H1 (cell line): ENCODE results near the gene RSRC2. TPM values are rescaled to one million over a fixed set of nuclear protein-coding genes. Genes with fewer than 3 reads are reported as not detected.

Experiments used
- CTCF ChIA-PET: fragments of 300-600 bp; sonication (Branson Sonifier 250); formaldehyde crosslinking; loops from one replicate; lab custom pipeline; 2021; ENCODE audit not compliant: partially characterized antibody; lab: Charles Lee
- POLR2A ChIA-PET: fragments of 300-600 bp; sonication (Branson Sonifier 250); formaldehyde crosslinking; loops from one replicate; lab custom pipeline; 2021; ENCODE audit warnings: inconsistent platforms; ENCODE audit not compliant: partially characterized antibody; lab: Charles Lee
- DNase-seq, 2 experiments: peaks; one replicate each; pipeline versions ENCODE4 v3.0.0 to v3.0.0-alpha.2; 2010 to 2022; ENCODE audit warnings: low spot score in 2 of 2, low read depth in 1 of 2, mixed read lengths in 1 of 2
- FAIRE-seq: peaks from 2 replicates; lab custom pipeline; 2011; peaks lifted over from hg19 to GRCh38; lab: Jason Lieb, UNC
- H2AFZ ChIP-seq: 2 replicates; pipeline ENCODE4 v1.8.1; 2012; ENCODE audit warnings: low read length, inconsistent platforms
- H2AK5ac ChIP-seq: 2 replicates; pipeline ENCODE4 v1.6.1; 2013; ENCODE audit warnings: low read depth, low read length
- H2BK120ac ChIP-seq: replicated peaks from 2 replicates; pipeline ENCODE3; 2013; ENCODE audit warnings: low read depth, low read length, inconsistent platforms
- H2BK12ac ChIP-seq: 2 replicates; pipeline ENCODE4 v1.6.1; 2013; ENCODE audit warnings: low read depth, low read length
- H2BK15ac ChIP-seq: 2 replicates; pipeline ENCODE4 v1.6.1; 2013; ENCODE audit warnings: low read length
- H2BK20ac ChIP-seq: 2 replicates; pipeline ENCODE4 v1.6.1; 2013; ENCODE audit warnings: low read length
- H2BK5ac ChIP-seq: 2 replicates; pipeline ENCODE4 v1.6.1; 2013; ENCODE audit warnings: low read depth, low read length
- H3K14ac ChIP-seq: 2 replicates; pipeline ENCODE4 v1.6.1; 2013; ENCODE audit warnings: inconsistent platforms; ENCODE audit not compliant: insufficient read length
- H3K18ac ChIP-seq: 2 replicates; pipeline ENCODE4 v1.6.1; 2013; ENCODE audit warnings: low read length; ENCODE audit errors: extremely low read depth
- H3K23ac ChIP-seq: 2 replicates; pipeline ENCODE4 v1.6.1; 2013; ENCODE audit warnings: inconsistent platforms; ENCODE audit not compliant: insufficient read length
- H3K23me2 ChIP-seq: 2 replicates; pipeline ENCODE4 v1.6.1; 2013; ENCODE audit warnings: low read depth, low read length
- H3K27ac ChIP-seq: 2 replicates; pipeline ENCODE4 v1.6.1; 2011; ENCODE audit warnings: low read depth, low read length, inconsistent platforms
- H3K27me3 ChIP-seq, 4 experiments: replicated peaks in 1 of 4; 1 replicate in 1 of 4; 2 replicates in 3 of 4; pipeline versions ENCODE4 v1.6.1 to v1.8.1; 2011 to 2013; ENCODE audit warnings: low read length in 3 of 4, mild to moderate bottlenecking in 3 of 4, inconsistent platforms in 2 of 4, mixed read lengths in 2 of 4, moderate library complexity in 1 of 4; ENCODE audit not compliant: control insufficient read depth in 3 of 4, insufficient read depth in 3 of 4; ENCODE audit errors: extremely low read depth in 1 of 4
- H3K36me3 ChIP-seq, 4 experiments: 2 replicates each; pipeline versions ENCODE4 v1.6.1 to v1.8.1; 2011 to 2013; ENCODE audit warnings: mild to moderate bottlenecking in 4 of 4, low read length in 3 of 4, moderate library complexity in 2 of 4, control low read depth in 1 of 4, inconsistent platforms in 1 of 4; ENCODE audit not compliant: insufficient read depth in 4 of 4, control insufficient read depth in 2 of 4
- H3K4ac ChIP-seq: replicated peaks from 2 replicates; pipeline ENCODE3; 2013; ENCODE audit warnings: low read length, low read depth, mixed read lengths, inconsistent platforms; ENCODE audit not compliant: insufficient read length
- H3K4me1 ChIP-seq, 4 experiments: replicated peaks in 1 of 4; 1 replicate in 1 of 4; 2 replicates in 3 of 4; pipeline versions ENCODE4 v1.6.1 to v1.8.1; 2011 to 2013; ENCODE audit warnings: low read length in 3 of 4, inconsistent platforms in 2 of 4, mixed read lengths in 1 of 4; ENCODE audit not compliant: insufficient read depth in 4 of 4, control insufficient read depth in 3 of 4
- H3K4me2 ChIP-seq, 2 experiments: 2 replicates each; pipeline versions ENCODE4 v1.6.1 to v1.8.1; 2011 to 2013; ENCODE audit warnings: low read depth in 2 of 2, low read length in 2 of 2, control low read depth in 1 of 2, inconsistent platforms in 1 of 2, mild to moderate bottlenecking in 1 of 2; ENCODE audit not compliant: insufficient read depth in 1 of 2
- H3K4me3 ChIP-seq, 4 experiments: fragments of 200-600, 300-600 bp in 1 of 4; sonication (generic), shearing (Covaris generic), sonication (Bioruptor Twin) in 1 of 4; 2 replicates each; pipeline versions ENCODE4 v1.5.1 to v1.8.1; 2011 to 2016; ENCODE audit warnings: low read length in 4 of 4, low read depth in 3 of 4, control low read depth in 2 of 4, inconsistent platforms in 2 of 4, mild to moderate bottlenecking in 2 of 4, mixed read lengths in 1 of 4, moderate library complexity in 1 of 4; ENCODE audit not compliant: insufficient read depth in 2 of 4; ENCODE audit errors: extremely low read depth in 1 of 4
- H3K56ac ChIP-seq: replicated peaks from 2 replicates; pipeline ENCODE3; 2013; ENCODE audit warnings: low read depth, mild to moderate bottlenecking, mixed read lengths, low read length, inconsistent platforms; ENCODE audit not compliant: insufficient read length
- H3K79me1 ChIP-seq: 2 replicates; pipeline ENCODE4 v1.6.1; 2013; ENCODE audit warnings: low read depth, low read length, control low read depth
- H3K79me2 ChIP-seq, 2 experiments: 2 replicates each; pipeline versions ENCODE4 v1.6.1 to v1.8.1; 2012 to 2013; ENCODE audit warnings: low read length in 2 of 2, mild to moderate bottlenecking in 2 of 2, inconsistent platforms in 1 of 2; ENCODE audit not compliant: insufficient read depth in 2 of 2, control insufficient read depth in 1 of 2
- H3K9ac ChIP-seq, 4 experiments: replicated peaks in 1 of 4; 1 replicate in 1 of 4; 2 replicates in 3 of 4; pipeline versions ENCODE4 v1.6.1 to v1.8.1; 2011 to 2013; ENCODE audit warnings: low read depth in 3 of 4, low read length in 3 of 4, control low read depth in 2 of 4, mild to moderate bottlenecking in 2 of 4, moderate library complexity in 2 of 4, inconsistent platforms in 1 of 4; ENCODE audit errors: extremely low read depth in 1 of 4
- H3K9me3 ChIP-seq, 2 experiments: 2 replicates each; pipeline versions ENCODE4 v1.6.1 to v1.8.1; 2012 to 2013; ENCODE audit warnings: mild to moderate bottlenecking in 2 of 2, moderate library complexity in 2 of 2, control low read depth in 1 of 2, inconsistent platforms in 1 of 2, low read depth in 1 of 2, low read length in 1 of 2, mixed read lengths in 1 of 2; ENCODE audit not compliant: insufficient read depth in 2 of 2
- H4K20me1 ChIP-seq, 2 experiments: replicated peaks in 1 of 2; 2 replicates each; pipeline versions ENCODE3 to v1.8.1; 2011 to 2013; ENCODE audit warnings: inconsistent platforms in 2 of 2, low read length in 2 of 2, mild to moderate bottlenecking in 1 of 2; ENCODE audit not compliant: insufficient read depth in 2 of 2, control insufficient read depth in 1 of 2
- H4K5ac ChIP-seq: 2 replicates; pipeline ENCODE4 v1.6.1; 2013; ENCODE audit warnings: low read length, low read depth, mixed read lengths, inconsistent platforms; ENCODE audit not compliant: insufficient read length
- H4K8ac ChIP-seq: 2 replicates; pipeline ENCODE4 v1.8.0; 2013; ENCODE audit warnings: mild to moderate bottlenecking, moderate library complexity, low read length, inconsistent platforms; ENCODE audit not compliant: insufficient read depth; ENCODE audit errors: extremely low read depth
- H4K91ac ChIP-seq: replicated peaks from 2 replicates; pipeline ENCODE3; 2013; ENCODE audit warnings: low read length, mixed read lengths, inconsistent platforms; ENCODE audit not compliant: insufficient read length
- BRCA1 ChIP-seq: IDR thresholded peaks from 2 replicates; pipeline ENCODE4 v1.6.1; 2012; ENCODE audit warnings: low read depth, low read length, improper control_type of control experiment
- CHD1 ChIP-seq: IDR thresholded peaks from 2 replicates; pipeline ENCODE4 v1.6.1; 2012; ENCODE audit warnings: low read depth, low read length, improper control_type of control experiment
- FOSL1 ChIP-seq: IDR thresholded peaks from 2 replicates; pipeline ENCODE4 v1.6.1; 2011; ENCODE audit warnings: mild to moderate bottlenecking, low read depth, low read length, moderate library complexity; ENCODE audit not compliant: insufficient read depth
- GABPA ChIP-seq: IDR thresholded peaks from 2 replicates; pipeline ENCODE4 v1.6.1; 2011; ENCODE audit warnings: mild to moderate bottlenecking, low read length, moderate library complexity, borderline replicate concordance; ENCODE audit not compliant: insufficient read depth
- KDM5A ChIP-seq: fragments of 200-600 bp; IDR thresholded peaks from 2 replicates; pipeline ENCODE4 v1.7.1; 2012; ENCODE audit warnings: mild to moderate bottlenecking, low read length, inconsistent platforms, mixed read lengths
- NANOG ChIP-seq: IDR thresholded peaks from 2 replicates; pipeline ENCODE4 v1.6.1; 2011; ENCODE audit warnings: low read length, low read depth, mild to moderate bottlenecking, inconsistent platforms; ENCODE audit not compliant: insufficient read depth, poor library complexity, severe bottlenecking
- RBBP5 ChIP-seq: IDR thresholded peaks from 2 replicates; pipeline ENCODE4 v1.7.1; 2012; ENCODE audit warnings: low read depth, mild to moderate bottlenecking, inconsistent platforms, low read length, moderate library complexity, borderline replicate concordance
- SRF ChIP-seq: IDR thresholded peaks from 2 replicates; pipeline ENCODE4 v1.6.1; 2011; ENCODE audit warnings: mild to moderate bottlenecking, low read depth, low read length, moderate library complexity
- WGBS, 2 experiments: shearing (Covaris generic) in 1 of 2; methylation state at CpG; one replicate each; pipeline versions ENCODE4 v1.1.6 to v1.1.7; 2013 to 2015; ENCODE audit warnings: low lambda C conversion rate in 2 of 2, mixed read lengths in 2 of 2, inconsistent platforms in 1 of 2, low coverage in 1 of 2, missing lambda C conversion rate in 1 of 2; ENCODE audit not compliant: insufficient replicate concordance in 2 of 2, insufficient coverage in 1 of 2, insufficient read length in 1 of 2; ENCODE audit errors: extremely low coverage in 1 of 2, missing lambda C conversion rate in 1 of 2; 5-methylcytosine and 5-hydroxymethylcytosine counted together
- polyA plus RNA-seq, 7 experiments: library from polyadenylated mRNA; depleted of rRNA in 3 of 7; stranded (reverse) in 5 of 7; unstranded in 2 of 7; fragments of >200 nt in 5 of 7; fragments of 200-250 nt in 2 of 7; gene quantifications; 1 replicate in 5 of 7; 2 replicates in 1 of 7; 4 replicates in 1 of 7; pipeline versions ENCODE4 v1.2.1 to v1.2.3, GENCODE V29; 2011 to 2013; ENCODE audit warnings: missing spikeins in 2 of 7, mixed read lengths in 2 of 7
- total RNA-seq: library from RNA; stranded (reverse); fragmentation: NEBNext Ultra II Directional; extraction: Animal tissue kit (Norgen Biotek cat#: 25700); gene quantifications from 2 replicates; pipeline ENCODE4 v1.2.1, GENCODE V29; 2021
- TF ChIP-seq, protein P1 (sequence below): IDR thresholded peaks from 2 replicates; pipeline ENCODE4 v1.6.1; 2012; ENCODE audit warnings: low read length, inconsistent platforms
- TF ChIP-seq, protein P2 (sequence below): IDR thresholded peaks from 2 replicates; pipeline ENCODE4 v1.6.1; 2011; ENCODE audit warnings: low read length, improper control_type of control experiment

RSRC2 gene
- total and polyA plus RNA-seq, 2 of the 8 experiments (the other 6 are each of a cell fraction or from before 2014, with no cell fraction given): 15.9 to 71.4 TPM

DNA sequence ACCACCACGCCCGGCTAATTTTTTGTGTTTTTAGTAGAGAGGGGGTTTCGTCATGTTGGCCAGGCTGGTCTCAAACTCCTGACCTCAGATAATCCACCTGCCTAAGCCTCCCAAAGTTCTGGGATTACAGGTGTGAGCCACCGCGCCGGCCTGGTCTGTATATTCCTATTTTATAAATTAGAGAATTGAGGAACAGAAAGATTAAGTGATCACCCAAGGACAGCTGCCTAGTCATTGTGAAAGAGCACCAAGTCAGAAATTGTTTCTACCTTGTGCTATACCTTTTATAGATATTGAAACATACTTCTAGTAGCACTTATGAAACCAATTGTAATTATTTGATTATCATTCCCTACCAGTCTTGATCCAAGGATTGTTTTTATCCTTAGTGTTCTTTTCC, 2.3 kb upstream of the RSRC2 start:
- Histone ChIP-seq H4K91ac (no peak overlapping the region), H2AFZ (no peak overlapping the region), H4K8ac (no peak overlapping the region), H3K27ac (no peak overlapping the region), H3K27me3 (no peaks in the 10 kb centered on the region), H3K4me2 (no peak overlapping the region; a peak in 1 of 4 replicates), H3K79me1 (peaks cover 3% of the 10 kb centered on the region; the same call in 1 of the 2 replicates), H2AK5ac (no peak overlapping the region), H3K9ac (peak overlapping the region in 1 of 4 experiments; percentile 0; a peak in 1 of 7 replicates), H3K4me3 (no peak overlapping the region), H3K79me2 (peaks cover 32 to 81% of the 10 kb centered on the region in 2 experiments), H2BK15ac (no peak overlapping the region), H2BK120ac (no peak overlapping the region), H2BK12ac (no peak overlapping the region), H2BK5ac (no peak overlapping the region), H3K9me3 (no peaks in the 10 kb centered on the region), H2BK20ac (no peak overlapping the region), H3K56ac (no peak overlapping the region), H3K18ac (no peak overlapping the region), H3K4me1 (no peaks in the 10 kb centered on the region; a peak in 2 of 7 replicates), H3K4ac (no peak overlapping the region), H4K5ac (no peak overlapping the region), H3K23me2 (peaks cover 10% of the 10 kb centered on the region), H3K36me3 (peaks cover 0 to 38% (median 16%) of the 10 kb centered on the region in 4 experiments; a peak in 5 of 8 replicates), H3K14ac (no peak overlapping the region), H4K20me1 (peaks cover 0 to 6% of the 10 kb centered on the region in 2 experiments), H3K23ac (no peak overlapping the region)
- POLR2A ChIA-PET: interaction anchor here (1.5 to 49.0 kb wide), 4 partner anchors 3 to 65 kb away, joined by 4 to 1221 read pairs (median 622); partner anchors contain the start of genes KNTC1, RSRC2 and ZCCHC8
- no peak for FAIRE-seq
- 92% methylated on average over 6 of the region's 6 CpGs; no CpG with 5 or more reads in 1 of the 2 experiments for WGBS, 2 experiments
- DNase-seq: no peak
- CTCF ChIA-PET: no interaction called here
- TF ChIP-seq CHD1: no peak
- TF ChIP-seq GABPA: no peak
- TF ChIP-seq, protein P1, sequence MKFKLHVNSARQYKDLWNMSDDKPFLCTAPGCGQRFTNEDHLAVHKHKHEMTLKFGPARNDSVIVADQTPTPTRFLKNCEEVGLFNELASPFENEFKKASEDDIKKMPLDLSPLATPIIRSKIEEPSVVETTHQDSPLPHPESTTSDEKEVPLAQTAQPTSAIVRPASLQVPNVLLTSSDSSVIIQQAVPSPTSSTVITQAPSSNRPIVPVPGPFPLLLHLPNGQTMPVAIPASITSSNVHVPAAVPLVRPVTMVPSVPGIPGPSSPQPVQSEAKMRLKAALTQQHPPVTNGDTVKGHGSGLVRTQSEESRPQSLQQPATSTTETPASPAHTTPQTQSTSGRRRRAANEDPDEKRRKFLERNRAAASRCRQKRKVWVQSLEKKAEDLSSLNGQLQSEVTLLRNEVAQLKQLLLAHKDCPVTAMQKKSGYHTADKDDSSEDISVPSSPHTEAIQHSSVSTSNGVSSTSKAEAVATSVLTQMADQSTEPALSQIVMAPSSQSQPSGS: no peak
- no peak for TF ChIP-seq FOSL1
- TF ChIP-seq, protein P2, sequence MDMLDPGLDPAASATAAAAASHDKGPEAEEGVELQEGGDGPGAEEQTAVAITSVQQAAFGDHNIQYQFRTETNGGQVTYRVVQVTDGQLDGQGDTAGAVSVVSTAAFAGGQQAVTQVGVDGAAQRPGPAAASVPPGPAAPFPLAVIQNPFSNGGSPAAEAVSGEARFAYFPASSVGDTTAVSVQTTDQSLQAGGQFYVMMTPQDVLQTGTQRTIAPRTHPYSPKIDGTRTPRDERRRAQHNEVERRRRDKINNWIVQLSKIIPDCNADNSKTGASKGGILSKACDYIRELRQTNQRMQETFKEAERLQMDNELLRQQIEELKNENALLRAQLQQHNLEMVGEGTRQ: no peak
- no peak for TF ChIP-seq SRF
- TF ChIP-seq KDM5A: no peak
- TF ChIP-seq BRCA1: no peak
- no peak for TF ChIP-seq NANOG
- no peak for TF ChIP-seq RBBP5
